AG08396 (cell line): Measurements from ENCODE around the gene PUDP.

Experiments
- DNase-seq: peaks from one replicate; pipeline ENCODE4 v3.0.0; 2012; ENCODE audit warnings: low spot score, mixed read lengths

PUDP gene

DNA sequence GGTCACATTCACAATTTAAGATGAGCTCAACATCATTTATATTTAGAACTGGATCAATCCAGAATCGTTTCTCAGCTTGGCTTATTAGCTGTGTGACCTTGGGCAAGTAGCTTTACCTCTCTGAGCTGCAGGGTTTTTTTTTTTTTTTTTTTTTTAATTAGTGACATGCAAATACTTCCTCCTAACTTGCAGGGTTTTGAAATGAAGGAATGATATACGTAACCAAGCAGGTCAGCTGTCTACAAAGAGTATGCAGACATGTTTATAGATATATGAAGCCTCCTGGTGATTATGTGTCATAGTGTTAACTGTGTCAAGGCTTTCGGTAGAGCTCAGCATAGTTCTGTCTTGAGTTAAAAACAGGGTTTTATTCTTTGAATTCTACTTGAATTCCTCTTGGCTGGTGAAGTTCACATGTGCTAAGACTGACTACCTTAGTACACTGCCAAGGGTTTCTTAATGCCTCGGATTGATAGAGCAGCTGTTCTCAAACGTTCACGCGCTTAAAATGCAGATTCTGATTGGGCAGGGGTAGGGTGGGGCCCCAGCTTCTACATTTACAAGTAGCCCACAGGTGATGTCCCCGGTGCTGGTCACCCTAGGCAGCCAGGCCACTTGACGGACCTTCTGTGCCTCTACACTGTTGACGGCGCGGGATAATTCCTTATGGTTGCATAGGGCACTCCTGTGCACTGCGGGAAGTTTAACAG is 1.1 kb downstream of the PUDP start:
- no peak for DNase-seq

DNA sequence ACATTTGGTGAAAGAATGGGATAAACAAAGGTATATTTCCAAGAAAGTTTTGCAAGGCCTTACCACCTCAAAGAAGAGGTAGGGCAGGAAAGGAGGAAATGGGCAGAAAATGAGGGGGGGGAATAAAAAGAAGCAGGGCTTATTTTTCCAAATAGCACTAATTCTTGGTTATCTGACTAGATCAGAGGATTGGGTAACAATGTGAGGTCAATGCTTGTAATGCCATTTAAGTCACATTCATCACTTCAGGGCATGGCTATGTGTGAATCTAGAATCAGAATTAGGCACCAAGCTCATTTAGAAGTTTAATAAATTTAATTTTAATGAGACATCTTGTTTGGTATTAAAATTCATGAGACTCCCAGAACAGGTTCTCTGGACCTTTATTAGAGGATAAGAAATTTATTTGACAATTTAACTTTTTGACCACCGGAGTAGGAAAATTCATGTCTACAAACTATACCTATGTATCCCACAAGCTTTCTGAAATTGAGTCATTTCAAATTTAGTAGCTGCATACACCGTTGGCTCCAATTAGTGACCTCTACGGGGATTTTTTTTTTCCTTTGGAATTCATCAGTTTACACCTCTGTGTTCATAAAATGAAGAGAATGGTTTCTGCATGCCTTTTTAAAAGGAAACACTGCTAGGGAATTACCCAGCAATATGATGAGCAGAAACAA is 1.8 kb downstream of the PUDP start:
- DNase-seq: no peak

DNA sequence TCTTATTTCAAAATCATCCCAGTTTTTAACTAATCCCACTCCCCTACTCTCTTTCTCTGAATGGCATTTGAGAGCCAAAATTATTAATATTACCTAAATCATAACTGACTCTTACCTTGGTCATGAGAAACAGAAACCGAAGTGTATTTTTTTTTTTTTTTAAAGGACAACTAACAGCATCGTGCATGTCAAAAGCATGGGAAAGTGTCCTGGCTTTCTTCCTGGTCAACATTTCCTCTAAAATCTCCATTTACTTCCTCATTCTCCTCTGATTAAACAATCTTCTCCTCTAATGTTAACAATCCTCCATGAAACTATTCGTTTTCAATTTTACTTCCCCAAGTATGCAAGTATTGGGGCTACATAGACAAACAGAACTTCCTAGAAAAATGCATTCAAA is 2.5 kb downstream of the PUDP start:
- DNase-seq: no peak

DNA sequence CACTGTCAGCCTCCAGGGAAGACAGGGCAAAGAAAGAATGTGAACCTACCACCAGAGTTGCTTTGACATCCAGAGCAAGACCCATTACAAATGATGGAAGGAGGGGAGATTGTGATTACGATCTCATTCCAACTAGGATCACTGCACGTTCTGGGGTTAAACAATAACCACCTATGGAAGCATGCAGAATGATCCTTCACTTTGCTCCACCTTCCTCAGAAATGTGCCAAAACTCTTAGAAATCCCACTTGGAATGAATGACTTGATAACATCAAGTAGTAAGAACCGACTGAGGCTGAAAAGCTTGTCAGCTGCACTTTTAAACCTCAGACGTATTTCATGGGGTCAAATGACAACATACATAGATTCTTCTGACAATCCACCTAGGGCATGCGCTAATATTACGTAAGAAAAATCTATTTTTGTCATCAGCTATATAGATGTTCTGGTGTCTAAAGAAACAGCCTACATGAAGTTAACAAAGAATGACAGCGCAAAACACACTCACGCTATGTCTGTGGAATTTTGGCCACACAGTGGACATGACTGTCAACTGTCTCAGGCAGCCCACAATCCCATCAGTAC is 3.9 kb downstream of the PUDP start:
- DNase-seq: no peak

DNA sequence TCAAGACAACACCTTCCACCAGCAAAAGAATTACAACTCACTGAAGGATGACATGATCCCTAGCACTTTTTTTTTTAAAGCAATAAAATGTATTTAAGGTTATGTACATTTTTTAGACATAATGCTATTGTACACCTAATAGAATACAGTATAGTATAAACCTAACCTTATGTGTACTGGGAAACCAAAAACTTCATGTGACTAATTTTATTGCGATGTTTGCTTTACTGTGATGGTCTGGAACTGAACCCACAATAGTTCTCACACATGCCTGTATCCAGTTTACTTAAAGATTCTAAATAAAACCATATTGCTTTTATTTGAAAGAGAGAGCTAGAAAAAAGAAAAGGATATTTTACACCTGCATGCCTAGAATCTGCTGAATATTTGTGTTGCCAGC is 4.9 kb downstream of the PUDP start:
- no peak for DNase-seq

DNA sequence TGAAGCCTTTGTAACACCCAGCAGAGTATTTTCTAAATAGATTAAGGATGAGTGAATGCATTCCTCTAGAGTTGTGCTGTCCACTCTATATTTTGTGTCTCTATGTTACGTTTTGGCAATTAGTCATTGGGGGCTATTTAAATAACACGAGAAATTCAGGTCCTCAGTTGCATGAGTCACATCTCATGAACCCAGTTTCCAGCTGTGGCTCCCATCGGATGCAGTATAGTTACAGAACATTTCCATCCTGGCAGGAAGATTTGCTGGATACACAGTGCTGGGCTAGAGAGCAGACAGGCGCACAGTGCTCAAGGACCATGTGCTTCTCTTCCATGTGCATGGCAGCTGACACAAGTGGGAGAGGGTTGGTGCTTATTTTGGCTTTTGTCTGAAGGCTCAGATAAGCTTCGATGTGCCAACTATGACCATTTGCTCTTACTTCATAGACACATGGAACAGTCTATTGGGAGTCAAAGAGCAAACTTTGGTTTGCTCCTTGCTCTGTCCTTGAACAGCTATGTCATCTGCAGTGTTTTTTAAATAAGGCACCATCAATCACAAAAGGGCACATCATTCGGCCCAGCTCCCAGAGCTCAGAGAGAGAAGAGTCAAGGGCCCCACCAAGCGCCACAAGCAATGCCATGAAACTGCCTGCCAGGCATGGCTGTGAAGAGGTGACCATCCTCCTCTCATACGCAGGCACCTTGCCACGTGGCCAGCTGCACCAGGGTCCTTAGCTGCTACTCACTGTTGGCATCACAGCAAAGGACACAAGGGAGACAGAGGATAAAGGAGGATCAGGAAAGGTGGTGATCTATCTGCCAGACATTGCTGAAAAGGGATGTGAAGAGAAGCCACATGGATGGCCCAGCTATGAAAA is 8.5 kb downstream of the PUDP start:
- peak; percentile 69 for DNase-seq

DNA sequence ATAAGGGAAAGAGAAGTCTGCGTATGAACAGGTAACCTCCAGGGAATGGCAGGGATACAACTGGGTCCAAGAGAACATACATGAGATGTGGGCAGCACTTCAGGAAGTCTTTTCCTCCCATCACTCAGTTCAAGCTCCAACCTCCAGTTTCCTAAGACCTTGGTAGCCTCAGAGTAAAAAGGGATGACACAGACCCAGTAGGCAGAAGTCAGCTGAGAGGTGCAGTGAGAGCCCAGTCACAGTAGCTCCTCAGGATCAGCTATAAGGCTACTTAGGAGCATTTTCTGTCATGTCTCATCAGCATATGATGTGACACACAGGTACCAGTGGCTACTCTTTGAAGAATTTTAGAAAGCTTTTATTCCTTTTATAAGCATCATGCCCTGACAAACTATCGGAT is 13.0 kb downstream of the PUDP start:
- no peak for DNase-seq

DNA sequence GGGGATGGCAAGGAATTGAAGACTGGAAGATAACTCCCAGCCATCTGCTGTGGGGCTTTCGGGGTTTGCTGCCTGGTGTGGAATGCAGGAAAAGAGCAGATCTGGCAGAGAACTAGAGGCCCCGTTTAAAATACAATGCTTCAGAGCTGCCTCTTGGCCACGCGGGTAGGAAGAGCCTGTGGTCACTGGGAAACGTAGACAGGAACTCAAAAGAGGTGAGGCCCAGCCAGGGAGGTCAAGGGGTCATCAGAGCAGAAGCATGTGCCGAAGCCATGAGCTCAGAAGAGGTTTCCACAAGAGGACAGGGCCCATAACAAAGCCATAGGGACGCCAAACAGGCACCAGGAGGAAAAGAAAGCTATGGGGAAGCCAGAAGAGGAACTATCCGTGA is 14.9 kb downstream of the PUDP start:
- DNase-seq: no peak

DNA sequence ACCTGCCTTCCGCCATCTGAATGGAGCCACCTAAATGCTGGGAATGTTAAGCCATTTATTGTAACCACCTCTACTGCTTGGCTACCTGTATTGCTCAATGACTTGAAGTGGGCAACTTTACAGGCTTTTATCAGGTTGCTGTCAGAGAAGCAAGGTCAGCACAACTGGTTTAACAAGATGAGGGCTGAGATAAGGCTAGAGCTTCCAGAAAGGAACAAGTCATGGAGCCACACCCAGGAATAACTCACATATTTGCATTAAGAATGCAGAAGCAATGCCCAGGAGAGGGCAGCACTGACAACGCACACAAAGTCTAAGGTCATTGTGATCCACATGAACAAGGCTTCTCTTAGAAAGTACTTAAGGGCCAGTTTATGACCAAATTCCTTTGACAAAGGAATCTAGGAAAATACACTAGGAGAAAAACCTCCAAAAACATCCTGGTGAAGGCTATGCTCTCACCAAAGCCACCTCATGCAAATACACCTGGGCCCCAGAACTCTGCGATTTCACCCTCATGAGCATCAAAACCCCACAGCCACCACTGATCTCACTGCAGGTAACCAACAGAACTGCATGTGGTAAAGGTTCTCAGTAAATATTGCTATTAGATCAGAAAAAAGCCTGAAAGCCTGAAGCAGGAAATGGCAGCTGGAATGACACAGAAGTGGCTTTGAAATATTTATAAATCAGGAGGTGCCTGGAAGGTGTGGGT is 15.5 kb downstream of the PUDP start:
- peak; percentile 34 for DNase-seq

DNA sequence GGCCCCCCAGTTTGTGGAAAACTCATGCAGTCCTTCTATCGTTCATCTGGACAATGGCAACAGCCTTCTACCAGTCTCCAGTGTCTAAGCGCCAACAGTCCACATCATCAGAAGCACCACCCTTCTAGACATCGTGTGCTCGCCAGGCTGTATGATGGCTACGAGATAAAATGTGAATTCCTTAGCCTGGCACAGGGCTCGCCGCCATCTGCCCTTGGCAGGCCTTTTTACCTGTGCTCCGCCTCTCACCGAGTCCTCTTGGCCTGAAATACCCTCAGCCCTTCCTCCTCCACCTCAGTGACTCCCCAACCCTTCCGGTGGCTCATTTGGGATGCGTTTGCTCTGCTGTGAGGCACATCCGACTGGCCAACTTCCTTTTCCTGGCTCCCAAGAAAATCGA is 16.3 kb downstream of the PUDP start:
- DNase-seq: no peak

DNA sequence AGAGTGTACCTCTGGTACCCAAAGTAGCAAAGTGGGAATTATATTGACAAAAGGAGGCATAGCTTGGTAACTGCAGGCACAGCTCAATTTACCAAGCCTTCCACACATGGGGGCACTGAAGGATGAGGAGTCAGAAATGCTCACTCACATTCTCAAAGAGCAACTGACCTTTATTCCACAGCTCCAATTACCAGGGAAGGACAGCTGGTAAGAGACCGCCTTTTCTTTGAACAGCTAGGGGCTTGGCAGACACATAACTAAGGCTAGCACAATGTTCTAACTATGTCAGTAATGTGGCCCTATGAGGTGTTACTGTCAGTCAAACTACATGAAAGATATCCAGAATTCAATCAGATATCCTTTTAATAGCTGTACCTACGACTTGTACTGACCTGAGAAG is 20.9 kb downstream of the PUDP start:
- DNase-seq: no peak

DNA sequence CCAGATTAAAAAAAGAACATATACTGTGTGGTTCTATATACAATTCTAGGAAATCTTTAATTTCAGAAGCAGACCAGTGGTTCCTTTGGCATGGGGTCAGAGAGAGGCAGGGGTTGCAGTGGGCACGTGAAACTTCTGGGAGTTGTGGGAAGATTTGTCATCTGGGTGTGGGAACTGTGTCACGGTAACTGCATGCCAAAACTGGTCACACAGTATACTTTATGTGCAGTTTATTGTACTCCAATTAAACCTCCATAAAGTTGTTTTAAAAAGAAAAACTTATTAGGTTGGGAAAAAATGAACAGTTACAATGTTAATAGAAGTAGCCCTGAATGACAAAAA is 27.1 kb downstream of the PUDP start:
- DNase-seq: no peak

DNA sequence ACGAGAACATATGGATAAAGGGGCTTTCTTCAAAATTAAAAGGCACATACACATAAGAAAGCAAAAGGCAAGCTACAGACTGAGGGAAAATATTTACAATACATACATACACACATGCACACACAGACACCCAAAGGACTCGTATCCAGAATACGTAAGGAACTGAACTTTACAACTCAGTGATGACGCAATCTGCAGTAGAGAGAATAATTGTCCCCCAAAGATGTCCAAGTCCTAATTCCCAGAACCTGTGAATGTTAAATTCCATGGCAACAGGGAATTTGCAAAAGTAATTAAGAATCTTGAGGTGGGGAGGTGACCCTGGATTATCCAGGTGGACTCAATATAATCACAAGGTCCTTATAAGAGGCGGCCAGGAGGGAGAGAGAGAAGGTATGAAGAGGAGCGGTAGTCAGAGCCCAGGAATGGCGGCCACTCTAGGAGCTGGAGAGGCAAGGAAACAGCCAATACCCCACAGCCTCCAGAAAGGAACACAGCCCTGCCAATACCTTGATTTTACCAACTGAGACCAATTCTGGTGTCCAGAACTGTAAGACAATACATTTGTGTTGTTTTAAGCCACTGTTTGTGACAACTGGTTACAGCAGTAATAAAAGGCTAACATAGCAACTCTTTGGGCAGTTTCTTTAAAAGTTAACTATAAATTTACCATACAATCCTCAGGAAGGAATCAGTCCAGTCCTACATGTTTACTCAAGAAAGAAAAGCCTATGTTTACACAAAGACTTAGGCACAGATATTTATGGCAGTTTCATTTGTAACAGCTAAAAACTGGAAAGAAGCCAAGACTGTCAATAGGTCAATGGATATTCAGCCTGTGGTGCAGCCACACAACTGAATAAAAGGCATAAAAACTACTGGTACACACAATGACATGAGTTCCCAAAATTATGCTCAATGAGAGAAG is 27.7 kb downstream of the PUDP start:
- no peak for DNase-seq

DNA sequence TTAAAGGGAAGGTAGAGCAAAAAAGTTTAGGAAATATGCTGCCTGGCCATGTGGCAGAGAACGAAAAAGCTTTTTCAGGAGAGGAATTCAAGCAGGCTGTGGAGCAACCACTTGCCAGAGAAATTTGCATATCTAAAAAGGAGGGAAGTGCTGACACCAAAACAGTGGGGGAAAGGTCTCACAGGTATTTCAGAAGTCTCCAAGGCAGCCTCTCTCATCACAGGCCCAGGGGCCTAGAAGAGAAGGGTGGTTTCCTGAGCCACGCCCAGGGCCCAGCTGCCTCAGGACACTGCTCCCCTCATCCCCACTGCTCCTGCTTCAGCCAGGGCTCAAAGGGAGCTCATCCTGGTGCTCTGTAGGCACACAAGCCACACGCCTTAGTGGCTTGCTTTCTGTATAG is 30.4 kb downstream of the PUDP start:
- DNase-seq: no peak

DNA sequence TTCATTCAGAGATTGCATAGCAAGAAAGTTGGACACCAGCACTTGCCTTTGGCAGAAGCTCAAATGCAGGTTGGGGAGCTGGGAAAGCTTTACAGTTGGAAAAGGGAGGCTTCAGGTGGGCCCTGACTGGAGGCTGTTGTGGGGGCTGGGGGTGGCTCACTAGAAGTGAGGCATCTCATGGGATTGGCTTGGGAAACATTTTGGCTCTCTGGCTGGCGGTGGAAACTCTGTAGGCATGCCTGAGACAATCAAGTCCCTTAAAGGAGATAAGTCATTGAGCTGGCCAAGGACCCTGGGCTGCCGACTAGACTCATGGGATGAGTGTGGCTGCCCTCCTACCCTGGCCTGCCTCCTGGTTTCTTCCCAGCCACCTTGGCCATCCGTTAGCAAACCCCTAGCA is 31.9 kb downstream of the PUDP start:
- no peak for DNase-seq

DNA sequence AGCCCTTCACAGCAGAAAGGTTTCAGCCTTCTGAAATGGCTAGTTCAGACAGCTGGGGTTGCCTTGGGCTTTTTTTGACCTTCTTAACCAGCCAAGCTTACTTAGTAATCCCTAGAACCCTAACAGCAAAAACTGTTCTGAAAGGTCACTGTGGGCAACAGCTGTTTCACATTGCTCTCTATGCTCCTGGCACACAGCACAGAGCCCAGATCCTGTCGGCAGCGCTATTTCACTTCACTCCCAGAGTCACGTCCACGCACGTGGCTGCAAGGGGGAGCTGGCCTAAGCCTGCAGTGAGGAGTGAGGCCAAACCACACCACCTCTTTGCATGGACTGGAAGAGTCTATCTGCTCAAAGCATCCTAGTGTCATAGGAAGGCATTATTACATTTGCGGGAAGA is 32.4 kb downstream of the PUDP start:
- DNase-seq: no peak

DNA sequence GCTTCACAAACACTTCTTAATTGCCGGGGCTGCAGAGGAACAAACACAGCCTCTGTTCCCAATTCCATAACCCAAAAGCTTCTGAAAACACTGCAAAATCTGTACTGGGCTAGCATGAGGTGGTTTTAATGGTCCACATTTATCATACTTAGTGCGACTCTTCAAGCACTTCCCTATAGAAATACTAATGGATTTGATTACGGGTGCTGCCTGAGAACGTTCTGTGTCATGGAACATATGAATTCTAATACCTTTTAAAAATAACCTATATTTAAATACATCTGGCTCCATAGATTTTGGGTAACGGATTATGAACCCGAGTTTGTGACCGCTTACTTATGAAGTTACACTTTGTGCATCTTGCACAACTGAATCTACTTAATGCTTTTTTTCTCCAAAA is 35.9 kb downstream of the PUDP start:
- DNase-seq: no peak

DNA sequence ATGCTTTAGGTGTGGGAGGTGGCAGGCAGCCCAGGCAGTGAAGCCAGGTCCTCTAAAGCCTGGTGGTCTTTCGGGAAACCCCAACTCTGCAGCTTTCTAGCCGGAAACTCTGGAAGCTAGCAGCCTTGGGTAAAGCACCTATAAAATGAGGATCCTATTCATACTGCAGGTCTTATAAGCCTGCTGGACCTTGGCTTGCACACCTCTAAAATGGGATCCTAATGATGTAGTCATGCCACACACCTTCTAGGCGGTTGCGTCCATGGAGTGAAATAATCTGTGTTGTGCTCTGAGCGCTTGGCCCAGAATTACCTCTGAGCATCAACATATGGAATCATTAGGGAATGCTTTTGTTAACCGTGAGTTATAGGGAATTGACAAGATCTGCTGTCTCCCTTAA is 36.4 kb downstream of the PUDP start:
- DNase-seq: no peak

DNA sequence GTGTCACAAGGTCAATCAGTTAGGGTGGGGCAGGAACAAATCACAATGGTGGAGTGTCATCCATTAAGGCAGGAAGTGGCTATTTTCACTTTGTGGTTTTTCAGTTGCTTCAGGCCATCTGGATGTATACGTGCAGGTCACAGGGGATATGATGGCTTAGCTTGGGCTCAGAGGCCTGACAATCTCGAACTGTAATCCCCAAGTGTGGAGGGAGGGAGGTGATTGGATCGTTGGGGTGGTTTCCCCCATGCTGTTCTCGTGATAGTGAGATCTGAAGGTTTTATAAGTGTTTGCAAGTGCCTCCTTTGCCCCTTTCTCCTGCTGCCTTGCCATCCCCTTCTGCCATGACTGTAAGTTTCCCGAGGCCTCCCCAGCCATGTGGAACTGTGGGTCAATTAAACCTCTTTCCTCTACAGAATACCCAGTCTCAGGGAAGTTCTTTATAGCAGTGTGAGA is 37.1 kb downstream of the PUDP start:
- DNase-seq: no peak

DNA sequence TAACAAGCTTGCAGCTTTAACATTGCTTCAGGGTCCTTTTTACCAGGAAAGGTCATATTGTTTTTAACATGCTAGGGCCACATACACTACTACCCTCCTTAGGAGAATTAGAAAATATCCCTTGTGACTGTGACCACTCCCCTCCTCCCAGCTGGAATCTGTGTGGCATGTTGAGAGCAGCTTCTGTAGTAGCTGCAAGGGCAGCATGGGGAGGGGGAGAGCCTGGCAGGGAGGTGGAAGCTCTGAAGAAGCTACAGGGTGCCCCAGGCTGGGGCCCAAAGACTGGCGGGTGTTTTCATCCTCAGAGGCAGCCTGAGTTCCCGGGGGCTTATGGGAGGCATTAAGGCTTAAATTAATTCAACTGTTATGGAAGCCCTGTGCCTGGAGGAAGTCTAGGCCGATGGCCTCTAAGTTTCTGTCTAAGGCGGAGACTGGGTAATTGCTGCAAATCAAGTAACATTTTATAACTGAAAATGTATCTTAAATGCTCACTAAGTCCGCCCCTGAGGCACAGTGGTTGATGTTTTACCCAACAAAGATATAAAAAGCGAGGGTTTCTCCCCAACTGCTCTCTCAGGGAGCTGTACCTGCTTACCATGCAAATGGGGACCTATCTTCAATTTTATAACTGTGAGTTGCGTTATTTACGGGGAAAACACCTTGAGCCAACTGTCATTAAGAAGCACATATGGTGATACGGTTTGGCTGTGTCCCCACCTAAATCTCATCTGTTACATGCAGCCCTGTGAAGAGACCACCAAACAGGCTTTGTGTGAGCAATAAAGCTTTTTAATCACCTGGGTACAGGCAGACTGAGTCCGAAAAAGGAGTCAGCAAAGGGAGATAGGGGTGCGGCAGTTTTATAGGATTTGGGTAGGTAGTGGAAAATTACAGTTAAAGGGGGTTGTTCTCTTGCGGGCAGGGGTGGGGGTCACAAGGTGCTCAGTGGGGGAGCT is 37.8 kb downstream of the PUDP start:
- DNase-seq: no peak
